Adrenal gland (tissue), 5 donors: Measurements from ENCODE around the gene TXNRD2.

Experiments used
- POLR2A ChIP-seq, 2 donors: fragments of 450-650 bp; IDR thresholded peaks; one replicate each; pipeline ENCODE4 v1.6.1; 2017; ENCODE audit warnings: antibody characterized with exemption in 2 of 2, mild to moderate bottlenecking in 2 of 2, moderate library complexity in 1 of 2
- TF ChIP-seq, protein P1 (sequence below), 6 experiments: fragments of 450-650 bp in 4 of 6; fragments of 200-600 bp in 2 of 6; sonication (generic) in 1 of 6; IDR thresholded peaks; 1 replicate in 5 of 6; 2 replicates in 1 of 6; pipeline versions ENCODE4 v1.5.1 to v1.8.0; 2016 to 2021; ENCODE audit warnings: antibody characterized with exemption in 6 of 6, mild to moderate bottlenecking in 2 of 6, moderate library complexity in 1 of 6
- donor health status: DM: no; HTN: no; CAD: no.

DNA sequence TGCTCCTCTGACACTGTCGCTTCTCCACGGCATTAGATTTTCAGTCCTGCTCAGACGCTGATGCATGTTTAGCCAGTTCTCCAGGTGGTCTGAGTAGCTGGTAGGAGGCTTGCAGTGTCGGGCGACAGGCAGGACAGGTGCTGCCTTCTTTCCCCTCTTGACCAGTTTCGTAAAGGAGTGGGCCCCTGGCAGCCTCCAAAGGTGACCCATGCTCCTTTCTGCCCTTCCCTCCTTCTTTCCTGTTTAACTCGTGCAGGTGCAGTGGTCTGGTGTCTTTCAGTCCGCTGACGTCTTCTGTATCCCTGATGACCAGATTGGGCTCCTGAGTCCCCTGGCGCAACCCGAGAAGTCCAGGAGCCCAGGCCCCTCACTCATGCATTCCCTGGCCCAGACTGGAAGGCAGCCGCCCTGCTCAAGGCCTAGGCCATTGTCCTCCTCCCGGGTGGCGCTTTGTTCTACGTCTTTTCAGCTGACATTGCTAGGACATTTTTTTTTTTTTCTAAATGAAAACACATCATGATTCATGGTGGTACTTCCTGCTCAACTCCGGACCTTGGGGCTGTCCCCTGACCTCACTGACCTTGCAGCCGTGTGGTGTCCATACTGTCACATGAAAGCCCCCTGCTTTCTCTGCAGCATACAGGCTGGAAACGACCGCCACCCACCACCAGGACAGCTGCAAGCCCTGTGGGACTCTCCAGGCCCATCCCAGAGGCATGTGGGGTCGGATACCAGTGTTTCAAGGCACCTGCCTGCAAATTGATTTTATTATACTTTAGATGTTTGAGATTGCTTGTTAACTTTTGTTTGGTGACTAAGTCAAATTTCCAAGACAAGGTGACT, 25.5 kb upstream of the TXNRD2 start:
- TF ChIP-seq, protein P1, sequence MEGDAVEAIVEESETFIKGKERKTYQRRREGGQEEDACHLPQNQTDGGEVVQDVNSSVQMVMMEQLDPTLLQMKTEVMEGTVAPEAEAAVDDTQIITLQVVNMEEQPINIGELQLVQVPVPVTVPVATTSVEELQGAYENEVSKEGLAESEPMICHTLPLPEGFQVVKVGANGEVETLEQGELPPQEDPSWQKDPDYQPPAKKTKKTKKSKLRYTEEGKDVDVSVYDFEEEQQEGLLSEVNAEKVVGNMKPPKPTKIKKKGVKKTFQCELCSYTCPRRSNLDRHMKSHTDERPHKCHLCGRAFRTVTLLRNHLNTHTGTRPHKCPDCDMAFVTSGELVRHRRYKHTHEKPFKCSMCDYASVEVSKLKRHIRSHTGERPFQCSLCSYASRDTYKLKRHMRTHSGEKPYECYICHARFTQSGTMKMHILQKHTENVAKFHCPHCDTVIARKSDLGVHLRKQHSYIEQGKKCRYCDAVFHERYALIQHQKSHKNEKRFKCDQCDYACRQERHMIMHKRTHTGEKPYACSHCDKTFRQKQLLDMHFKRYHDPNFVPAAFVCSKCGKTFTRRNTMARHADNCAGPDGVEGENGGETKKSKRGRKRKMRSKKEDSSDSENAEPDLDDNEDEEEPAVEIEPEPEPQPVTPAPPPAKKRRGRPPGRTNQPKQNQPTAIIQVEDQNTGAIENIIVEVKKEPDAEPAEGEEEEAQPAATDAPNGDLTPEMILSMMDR (IDR thresholded peaks at IDR 0.05), result no peak
- no peak for TF ChIP-seq POLR2A (IDR thresholded peaks at IDR 0.05)
